ENCODE results near the gene ALCAM. TPM values are rescaled to one million over a fixed set of nuclear protein-coding genes. Genes with fewer than 3 reads are reported as not detected.

Gene ALCAM
- total RNA-seq, 1 donor from 2014 or later, result 54.4 TPM

DNA sequence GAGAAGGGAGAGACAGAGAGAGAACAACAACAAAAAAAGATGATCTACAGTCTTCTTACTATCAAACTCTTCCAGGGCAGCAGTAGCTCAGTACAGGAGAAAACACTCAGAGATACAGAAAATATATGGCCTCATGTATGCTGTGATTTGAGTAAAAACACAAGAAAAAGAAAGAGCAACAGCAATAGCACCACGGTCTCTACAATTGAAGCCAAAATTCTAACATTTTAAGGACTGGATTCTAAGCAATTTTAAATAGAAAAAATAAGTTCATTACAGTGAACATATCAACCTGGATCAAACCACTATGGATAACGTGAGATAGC lies 43.5 kb upstream of the ALCAM start:
- H3K36me3 Mint-ChIP-seq, result no peaks in the 10 kb centered on the region
- H3K4me2 ChIP-seq, result no peak overlapping the region
- H3K9ac ChIP-seq, result no peak overlapping the region
- H3K9me3 Mint-ChIP-seq, result no peaks in the 10 kb centered on the region
- H3K4me1 ChIP-seq, result peaks cover 4% of the 10 kb centered on the region
- DNase-seq (ENCODE audit: low spot score), result no peak
- no peak overlapping the region for H2AFZ ChIP-seq (replicated peaks)
- H3K79me2 ChIP-seq (ENCODE audit: low read depth), result no peaks in the 10 kb centered on the region
- H3F3A ChIP-seq (ENCODE audit: low read depth), result no peaks in the 10 kb centered on the region
- no peaks in the 10 kb centered on the region for H3K27me3 Mint-ChIP-seq (ENCODE audit: insufficient read depth, low read depth)
- no peak overlapping the region for H3K4me3 Mint-ChIP-seq
- H3K27ac Mint-ChIP-seq, result no peak overlapping the region
- H3K4me3 ChIP-seq, result no peak overlapping the region
- H4K20me1 ChIP-seq (ENCODE audit: low read depth), result no peaks in the 10 kb centered on the region
- H3K27me3 ChIP-seq, result no peaks in the 10 kb centered on the region
- no peaks in the 10 kb centered on the region for H3K9me3 ChIP-seq (ENCODE audit: low read depth)
- H3K27ac ChIP-seq, result no peak overlapping the region
- no peaks in the 10 kb centered on the region for H3K36me3 ChIP-seq
- H3K4me1 Mint-ChIP-seq, result no peaks in the 10 kb centered on the region
- no peak for TF ChIP-seq EZH2phosphoT487 (IDR thresholded peaks at IDR 0.05)
- no peak for TF ChIP-seq EZH2 (IDR thresholded peaks at IDR 0.05)
- TF ChIP-seq, protein P1, sequence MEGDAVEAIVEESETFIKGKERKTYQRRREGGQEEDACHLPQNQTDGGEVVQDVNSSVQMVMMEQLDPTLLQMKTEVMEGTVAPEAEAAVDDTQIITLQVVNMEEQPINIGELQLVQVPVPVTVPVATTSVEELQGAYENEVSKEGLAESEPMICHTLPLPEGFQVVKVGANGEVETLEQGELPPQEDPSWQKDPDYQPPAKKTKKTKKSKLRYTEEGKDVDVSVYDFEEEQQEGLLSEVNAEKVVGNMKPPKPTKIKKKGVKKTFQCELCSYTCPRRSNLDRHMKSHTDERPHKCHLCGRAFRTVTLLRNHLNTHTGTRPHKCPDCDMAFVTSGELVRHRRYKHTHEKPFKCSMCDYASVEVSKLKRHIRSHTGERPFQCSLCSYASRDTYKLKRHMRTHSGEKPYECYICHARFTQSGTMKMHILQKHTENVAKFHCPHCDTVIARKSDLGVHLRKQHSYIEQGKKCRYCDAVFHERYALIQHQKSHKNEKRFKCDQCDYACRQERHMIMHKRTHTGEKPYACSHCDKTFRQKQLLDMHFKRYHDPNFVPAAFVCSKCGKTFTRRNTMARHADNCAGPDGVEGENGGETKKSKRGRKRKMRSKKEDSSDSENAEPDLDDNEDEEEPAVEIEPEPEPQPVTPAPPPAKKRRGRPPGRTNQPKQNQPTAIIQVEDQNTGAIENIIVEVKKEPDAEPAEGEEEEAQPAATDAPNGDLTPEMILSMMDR (IDR thresholded peaks at IDR 0.05), result no peak

DNA sequence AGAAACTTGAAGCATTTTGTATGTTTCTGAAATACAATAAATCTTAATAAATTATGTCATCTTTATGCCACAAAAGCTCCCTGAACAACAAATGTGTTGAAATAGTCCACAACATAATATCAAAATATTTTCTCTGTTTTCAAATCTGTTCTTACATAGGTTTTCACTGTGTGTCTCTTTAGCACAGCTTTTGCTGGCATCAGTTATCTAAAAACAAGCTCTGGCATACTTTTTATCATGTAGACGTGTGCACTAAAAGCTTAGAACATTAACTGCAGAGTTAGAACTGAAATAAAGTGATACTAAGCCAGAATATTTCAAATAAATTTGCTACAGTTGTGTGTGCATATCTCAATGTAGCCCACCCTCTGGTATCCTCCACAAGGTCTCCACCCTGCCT lies 41.8 kb upstream of the ALCAM start:
- H3K4me1 ChIP-seq, result peaks cover under 1% of the 10 kb centered on the region
- no peak overlapping the region for H3K4me3 ChIP-seq
- H3K36me3 Mint-ChIP-seq, result no peaks in the 10 kb centered on the region
- no peak overlapping the region for H3K27ac ChIP-seq
- H3K27me3 ChIP-seq, result no peaks in the 10 kb centered on the region
- no peaks in the 10 kb centered on the region for H3K9me3 Mint-ChIP-seq
- H3K36me3 ChIP-seq, result no peaks in the 10 kb centered on the region
- no peaks in the 10 kb centered on the region for H4K20me1 ChIP-seq (ENCODE audit: low read depth)
- no peaks in the 10 kb centered on the region for H3K79me2 ChIP-seq (ENCODE audit: low read depth)
- H3K9me3 ChIP-seq (ENCODE audit: low read depth), result no peaks in the 10 kb centered on the region
- H3K4me1 Mint-ChIP-seq, result no peaks in the 10 kb centered on the region
- no peak for DNase-seq (ENCODE audit: low spot score)
- no peak overlapping the region for H3K4me3 Mint-ChIP-seq
- no peak overlapping the region for H3K4me2 ChIP-seq
- TF ChIP-seq EZH2 (IDR thresholded peaks at IDR 0.05), result no peak
- TF ChIP-seq, protein P1 (IDR thresholded peaks at IDR 0.05), result no peak
- no peak for TF ChIP-seq EZH2phosphoT487 (IDR thresholded peaks at IDR 0.05)
- no peak overlapping the region for H3K27ac Mint-ChIP-seq
- H3F3A ChIP-seq (ENCODE audit: low read depth), result no peaks in the 10 kb centered on the region
- H3K27me3 Mint-ChIP-seq (ENCODE audit: insufficient read depth, low read depth), result no peaks in the 10 kb centered on the region
- no peak overlapping the region for H3K9ac ChIP-seq
- H2AFZ ChIP-seq (replicated peaks), result no peak overlapping the region

DNA sequence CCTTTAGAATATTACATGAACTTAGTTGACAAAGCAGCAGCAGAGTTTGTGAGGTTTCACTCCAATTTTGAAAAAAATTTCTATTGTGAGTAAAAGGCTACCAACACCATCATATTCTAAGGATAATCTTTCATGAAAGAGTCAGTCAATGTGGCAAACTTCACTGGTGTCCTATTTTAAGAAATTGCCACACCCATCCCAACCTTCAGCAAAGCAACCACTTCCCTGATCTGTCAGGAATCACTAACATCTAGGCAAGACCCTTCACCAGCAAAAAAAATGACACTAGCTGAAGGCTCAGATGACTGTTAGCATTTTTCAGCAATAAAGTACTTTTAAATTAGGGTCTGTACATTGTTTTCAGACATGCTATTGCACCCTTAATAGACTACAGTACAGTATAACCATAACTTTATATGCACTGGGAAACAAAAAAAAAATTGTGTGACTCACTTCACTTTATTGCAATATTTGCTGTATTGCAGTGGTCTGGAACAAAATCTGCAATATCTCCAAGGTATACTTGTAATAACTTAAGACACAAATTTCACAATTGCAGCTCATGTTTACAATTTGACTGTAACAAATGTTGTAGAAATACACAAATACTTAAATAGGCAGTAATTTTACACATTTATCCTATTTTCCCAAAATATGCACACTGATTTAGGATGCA lies 38.9 kb upstream of the ALCAM start:
- H3K27ac Mint-ChIP-seq, result no peak overlapping the region
- no peaks in the 10 kb centered on the region for H3K4me1 Mint-ChIP-seq
- H3K4me1 ChIP-seq, result no peaks in the 10 kb centered on the region
- peaks cover under 1% of the 10 kb centered on the region for H3K36me3 ChIP-seq
- no peak overlapping the region for H2AFZ ChIP-seq (replicated peaks)
- H3K9me3 ChIP-seq (ENCODE audit: low read depth), result peaks cover 4% of the 10 kb centered on the region
- no peak overlapping the region for H3K4me3 Mint-ChIP-seq
- no peak overlapping the region for H3K27ac ChIP-seq
- H3F3A ChIP-seq (ENCODE audit: low read depth), result no peaks in the 10 kb centered on the region
- H3K36me3 Mint-ChIP-seq, result no peaks in the 10 kb centered on the region
- TF ChIP-seq, protein P1 (IDR thresholded peaks at IDR 0.05), result no peak
- TF ChIP-seq EZH2 (IDR thresholded peaks at IDR 0.05), result no peak
- no peak for TF ChIP-seq EZH2phosphoT487 (IDR thresholded peaks at IDR 0.05)
- H3K4me3 ChIP-seq, result no peak overlapping the region
- H3K9me3 Mint-ChIP-seq, result peaks cover 3% of the 10 kb centered on the region
- DNase-seq (ENCODE audit: low spot score), result no peak
- no peak overlapping the region for H3K4me2 ChIP-seq
- H3K27me3 ChIP-seq, result no peaks in the 10 kb centered on the region
- no peaks in the 10 kb centered on the region for H3K27me3 Mint-ChIP-seq (ENCODE audit: insufficient read depth, low read depth)
- H3K79me2 ChIP-seq (ENCODE audit: low read depth), result no peaks in the 10 kb centered on the region
- no peak overlapping the region for H3K9ac ChIP-seq
- H4K20me1 ChIP-seq (ENCODE audit: low read depth), result no peaks in the 10 kb centered on the region
